Left ventricle myocardium superior (tissue), 1 donor: ENCODE data around the gene RFX3. TPM values are rescaled to one million over a fixed set of nuclear protein-coding genes. Genes with fewer than 3 reads are reported as not detected.
"Not testable (repeated sequence)": the region's sequence is repeated elsewhere in the genome, so short reads cannot be mapped to it uniquely, and the experiment has no call there.

Source experiments
- ATAC-seq: fragments of 200-7000 bp; cut with Tn5 transposase; one replicate; pipeline ENCODE4 v1.9.1; 2020; ENCODE audit warnings: mild to moderate bottlenecking, moderate library complexity
- DNase-seq: peaks from one replicate; pipeline ENCODE4 v3.0.0-alpha.2; 2020
- intact Hi-C: fragments of 100-400 bp; cut with micrococcal nuclease; formaldehyde crosslinking; loops from one replicate; pipeline ENCODE4 v1.11.0; 2022
- total RNA-seq: library from RNA; stranded (reverse); fragmentation: NEBNext Ultra II Directional; extraction: Animal tissue kit (Norgen Biotek cat#: 25700); gene quantifications from one replicate; pipeline ENCODE4 v1.2.1, GENCODE V29; 2021
- donor health status: DM: no; HTN: yes; CAD: no; lungs with severe emphysema.

RFX3 gene
- total RNA-seq, 1 donor from 2014 or later = 3.0 TPM

DNA sequence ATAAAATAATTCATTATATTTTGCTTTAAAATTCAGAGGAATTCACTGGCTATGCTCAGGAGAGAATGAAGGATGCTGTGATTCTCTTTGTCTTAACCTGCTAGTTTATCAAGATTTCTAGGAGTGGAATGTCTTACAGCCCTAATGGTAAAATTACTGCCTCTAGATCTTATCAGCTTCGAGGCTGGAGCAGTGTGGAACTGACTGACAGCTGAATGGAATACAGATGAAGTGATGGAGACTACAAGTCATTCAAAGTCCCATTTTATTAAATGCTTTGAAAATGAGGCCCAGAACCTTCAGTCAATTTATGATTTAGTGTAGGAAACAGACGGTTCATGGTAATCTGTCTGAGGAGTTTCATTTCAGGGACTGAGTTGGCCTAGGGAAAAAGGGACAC, 202.1 kb downstream of the RFX3 start:
- no peak for ATAC-seq
- no peak for DNase-seq
- intact Hi-C loops = no loop called here

DNA sequence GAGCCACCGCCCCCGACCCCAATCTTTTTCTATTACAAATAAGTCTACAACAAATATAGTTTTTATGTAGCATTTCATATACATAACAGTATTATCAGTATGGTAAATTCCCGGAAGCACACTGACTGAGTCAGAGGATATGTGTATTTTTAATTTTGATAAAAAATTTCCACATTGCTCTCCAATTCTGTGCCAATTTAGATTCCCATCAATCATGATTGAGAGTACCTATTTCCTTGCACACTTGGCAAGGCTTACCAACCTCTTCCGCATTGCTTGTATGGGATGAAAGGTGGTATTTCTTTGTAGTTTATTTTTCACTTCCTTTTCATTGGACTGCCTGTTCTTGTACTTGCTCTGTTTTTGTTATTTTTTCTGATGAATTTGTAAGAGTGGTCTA, 204.6 kb downstream of the RFX3 start:
- intact Hi-C loops = no loop called here
- no peak for ATAC-seq
- no peak for DNase-seq

DNA sequence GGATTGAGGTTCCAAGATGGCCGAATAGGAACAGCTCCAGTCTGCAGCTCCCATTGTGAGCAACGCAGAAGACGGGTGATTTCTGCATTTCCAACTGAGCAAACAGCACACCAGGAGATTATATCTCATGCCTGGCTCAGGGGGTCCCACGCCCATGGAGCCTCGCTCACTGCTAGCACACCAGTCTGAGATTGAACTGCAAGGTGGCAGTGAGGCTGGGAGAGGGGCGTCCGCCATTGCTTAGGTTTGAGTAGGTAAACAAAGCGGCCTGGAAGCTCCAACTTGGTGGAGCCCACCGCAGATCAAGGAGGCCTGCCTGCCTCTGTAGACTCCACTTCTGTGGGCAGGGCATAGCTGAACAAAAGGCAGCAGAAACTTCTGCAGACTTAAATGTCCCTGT, 213.2 kb downstream of the RFX3 start:
- DNase-seq, ATAC-seq, intact Hi-C loops: not testable (repeated sequence)

DNA sequence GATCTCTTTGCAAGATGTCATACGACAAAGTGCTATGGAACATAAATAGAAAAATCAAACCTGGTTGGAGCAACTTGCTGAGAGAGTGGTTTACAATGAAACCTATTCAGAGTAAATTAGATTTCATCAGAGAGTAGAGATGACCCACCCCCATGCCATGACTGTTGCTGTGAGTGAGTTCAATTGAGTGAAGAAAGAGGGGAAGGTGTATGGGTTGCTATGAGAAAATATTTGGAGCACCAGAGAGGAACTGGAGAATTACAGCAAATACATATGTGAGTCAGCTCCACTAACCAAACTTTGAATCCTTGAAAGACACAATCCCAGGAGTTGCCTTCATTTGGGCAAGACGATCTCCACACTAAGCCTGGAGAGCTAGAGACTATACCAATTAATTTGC, 217.2 kb downstream of the RFX3 start:
- intact Hi-C loops = no loop called here
- ATAC-seq (no peak), DNase-seq (no peak)

DNA sequence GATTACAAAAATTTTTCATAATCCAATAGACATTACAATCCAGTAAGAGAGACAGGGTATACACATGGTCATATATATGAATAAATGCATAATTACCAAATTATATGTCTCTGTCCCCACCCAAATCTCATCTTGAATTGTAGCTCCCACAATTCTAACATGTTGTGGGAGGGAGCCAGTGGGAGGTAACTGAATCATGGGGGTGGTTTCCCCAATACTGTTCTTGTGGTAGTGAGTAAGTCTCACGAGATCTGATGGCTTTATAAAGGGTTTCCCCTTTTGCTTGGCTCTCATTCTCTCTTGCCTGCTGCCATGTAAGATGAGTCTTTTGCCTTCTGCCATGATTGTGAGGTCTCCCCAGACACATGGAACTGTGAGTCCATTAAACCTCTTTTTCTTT, 221.4 kb downstream of the RFX3 start:
- ATAC-seq, DNase-seq, intact Hi-C loops: not testable (repeated sequence)

DNA sequence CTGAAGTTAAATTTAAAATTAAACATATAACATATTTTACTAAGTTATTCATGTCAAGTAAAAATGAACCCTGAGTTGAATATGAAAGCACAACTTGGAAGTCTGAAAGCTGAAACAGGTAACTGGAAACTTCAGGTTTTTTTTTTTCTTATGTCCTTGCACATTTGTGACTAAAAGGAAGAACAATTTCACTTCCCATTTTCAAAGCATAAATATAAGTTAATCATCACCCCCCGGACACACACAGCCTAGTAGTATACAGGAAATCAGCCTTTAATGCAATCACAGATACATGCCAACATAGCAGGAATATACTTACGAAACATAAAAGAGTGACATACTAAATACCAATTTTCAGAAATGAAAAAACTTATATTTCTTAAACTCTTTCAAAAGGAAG, 225.9 kb downstream of the RFX3 start:
- no peak for DNase-seq
- intact Hi-C loops = no loop called here
- no peak for ATAC-seq

DNA sequence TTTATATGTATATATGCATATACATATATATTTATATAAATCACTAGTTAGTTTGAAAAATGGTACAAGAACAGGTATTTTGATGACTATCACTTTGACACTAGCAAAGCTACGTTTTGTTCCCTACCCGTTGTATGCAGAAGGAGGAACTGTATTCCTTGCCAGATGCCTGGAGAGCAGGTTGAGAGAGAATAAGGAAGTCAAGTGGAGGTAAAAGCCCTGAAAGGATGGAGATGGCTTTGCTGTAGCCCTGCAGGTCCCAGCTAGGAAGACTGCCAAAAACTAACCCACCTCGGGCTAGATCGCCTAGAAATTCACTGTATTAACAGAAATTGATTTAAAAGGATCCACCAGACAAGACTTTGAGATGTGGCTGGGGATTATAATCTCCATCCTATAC, 229.3 kb downstream of the RFX3 start:
- intact Hi-C loops = no loop called here
- ATAC-seq (no peak), DNase-seq (no peak)

DNA sequence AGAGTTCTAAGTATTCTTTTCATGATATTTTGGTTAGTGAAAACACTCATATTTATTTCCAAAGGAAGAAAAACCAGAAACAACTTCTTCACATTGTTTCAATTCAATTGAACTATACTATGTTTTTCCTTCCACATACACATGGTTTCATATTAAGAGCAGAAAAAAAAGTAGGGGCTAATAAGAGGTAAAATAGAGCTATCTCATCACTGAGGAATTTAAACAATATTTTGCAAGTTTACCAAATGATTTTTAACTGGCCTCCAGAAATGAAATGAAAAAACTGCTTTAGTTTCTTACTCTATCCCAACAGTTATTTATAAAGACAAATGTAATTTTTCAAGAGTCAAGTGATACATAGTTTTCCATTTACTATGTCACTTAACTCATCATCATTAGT, 233.5 kb downstream of the RFX3 start:
- no peak for ATAC-seq

DNA sequence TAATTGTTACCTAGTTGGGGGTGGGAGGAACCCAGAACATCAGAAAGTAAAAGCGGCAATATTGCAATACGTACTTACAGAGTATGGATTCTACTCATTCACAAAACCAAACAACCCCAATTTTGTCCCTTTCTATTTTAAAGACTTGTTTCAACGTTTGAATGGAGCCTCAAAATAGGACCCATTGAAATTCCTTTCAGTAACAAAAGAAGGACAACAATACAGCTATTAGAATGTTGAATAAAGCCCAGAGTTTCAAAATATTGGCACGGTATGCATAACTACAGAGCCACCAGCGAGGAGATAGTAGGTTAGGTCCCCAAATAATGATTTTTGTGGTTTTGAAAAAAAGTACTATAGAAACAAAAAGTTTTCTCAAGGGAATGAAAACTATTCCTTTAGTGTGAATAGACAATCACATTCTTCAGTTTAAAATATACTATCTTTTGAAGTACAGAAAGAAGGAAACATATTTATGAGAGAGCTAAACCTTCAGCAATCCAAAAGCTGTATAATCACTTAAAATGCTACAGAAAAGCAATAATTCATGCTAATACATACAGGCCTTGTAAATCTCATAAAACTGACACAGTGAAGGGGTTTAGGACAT, 235.5 kb downstream of the RFX3 start:
- intact Hi-C loops = no loop called here

More for the DNA sequence above, 233.5 kb downstream of the RFX3 start:
- intact Hi-C loops = no loop called here
- no peak for DNase-seq

DNA sequence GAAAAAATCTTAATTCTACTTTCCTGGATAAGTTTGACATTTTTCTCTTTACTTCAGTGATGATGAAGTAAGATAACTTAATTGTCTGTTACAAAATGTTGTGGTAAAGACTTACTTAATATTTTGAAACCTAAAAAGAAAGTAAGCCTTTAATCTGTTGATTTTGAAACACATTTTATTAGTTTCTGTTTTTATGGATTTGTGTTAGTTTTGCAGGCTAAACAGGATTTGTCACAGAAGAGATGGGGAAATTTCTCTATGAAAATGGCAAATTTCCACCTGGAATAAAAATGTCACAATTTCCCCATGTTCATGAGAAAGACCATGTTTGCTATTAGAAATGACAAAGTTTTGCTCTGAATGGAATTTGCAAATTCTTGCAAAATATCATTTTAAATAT, 237.1 kb downstream of the RFX3 start:
- intact Hi-C loops = no loop called here
- DNase-seq (no peak), ATAC-seq (no peak)

More for the DNA sequence above, 235.5 kb downstream of the RFX3 start:
- ATAC-seq (no peak), DNase-seq (no peak)

DNA sequence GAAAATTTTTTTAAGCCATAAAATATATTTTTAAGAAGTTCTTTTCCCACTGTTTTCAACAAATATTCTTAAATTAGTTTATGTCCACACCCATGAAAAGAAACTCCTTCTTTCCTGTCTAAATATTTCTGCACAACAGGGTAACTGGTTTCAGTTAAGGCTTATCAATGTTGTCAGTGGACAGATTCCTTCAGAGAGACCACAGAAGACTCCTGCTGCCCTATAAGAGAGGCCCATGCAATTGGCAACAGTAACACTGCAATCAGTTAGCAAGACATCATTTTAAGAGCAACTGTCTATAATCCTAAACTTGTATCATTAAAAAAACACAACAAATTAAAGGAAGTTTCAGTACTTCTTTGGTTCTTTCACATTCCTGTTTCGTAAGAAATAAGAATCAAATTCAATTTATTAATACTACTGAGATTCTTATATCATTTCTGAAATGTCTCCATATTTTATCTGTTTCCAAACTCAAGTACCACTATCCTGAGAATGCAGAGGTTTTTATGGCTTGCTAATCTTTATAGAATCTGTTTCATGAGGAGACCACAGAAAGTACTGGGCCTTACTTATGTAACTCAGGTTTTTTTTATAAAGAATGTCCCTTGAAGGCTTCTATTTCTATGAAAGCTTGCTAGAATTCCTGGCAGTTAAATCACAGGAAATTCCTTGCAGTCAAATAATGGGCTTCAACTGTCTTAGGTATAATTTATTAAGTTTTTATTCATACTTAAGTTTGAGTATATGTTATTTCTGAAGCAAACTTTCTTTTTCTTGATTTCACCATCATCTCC, 240.2 kb downstream of the RFX3 start:
- intact Hi-C loops = no loop called here
- DNase-seq (no peak), ATAC-seq (no peak)

DNA sequence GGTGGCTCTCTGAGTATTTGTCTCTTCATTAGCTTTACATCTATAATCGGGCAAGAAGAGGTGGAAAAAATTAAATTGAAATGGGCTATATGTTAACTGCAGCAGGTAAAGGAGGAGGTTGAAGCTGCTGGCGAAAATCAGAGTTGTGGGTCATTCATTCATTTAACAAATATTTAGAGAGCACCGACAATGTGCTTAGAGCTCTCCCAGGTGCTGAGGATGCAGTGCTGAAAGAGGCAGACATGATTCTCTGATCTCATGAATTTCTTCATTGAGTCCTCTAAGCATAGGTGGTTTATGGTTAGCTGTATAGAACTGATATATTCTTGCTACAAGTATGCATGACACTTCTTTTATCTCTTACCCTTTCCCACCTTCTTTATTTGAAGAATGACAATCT, 243.4 kb downstream of the RFX3 start:
- intact Hi-C loops = no loop called here
- no peak for DNase-seq

DNA sequence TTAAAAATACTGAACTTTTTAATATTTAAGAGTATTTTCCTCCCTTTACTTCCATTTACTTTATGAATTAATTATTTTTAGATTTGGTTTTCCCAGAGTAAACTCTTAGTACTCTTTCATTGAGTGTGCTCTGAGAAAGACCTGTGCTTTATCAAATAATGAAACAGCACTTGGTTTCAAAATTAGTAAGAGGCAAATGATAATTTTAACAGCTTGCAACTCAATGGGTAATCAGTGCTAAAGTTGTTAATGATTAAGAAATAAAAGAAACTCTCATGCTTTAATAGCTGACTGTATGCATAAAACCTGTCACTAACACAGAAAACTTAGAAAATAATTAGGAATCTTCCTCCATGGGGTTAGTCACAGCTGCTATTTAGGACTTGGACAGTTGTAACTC, 244.4 kb downstream of the RFX3 start:
- intact Hi-C loops = no loop called here
- ATAC-seq = no peak
- DNase-seq = no peak

More for the DNA sequence above, 243.4 kb downstream of the RFX3 start:
- ATAC-seq = no peak

DNA sequence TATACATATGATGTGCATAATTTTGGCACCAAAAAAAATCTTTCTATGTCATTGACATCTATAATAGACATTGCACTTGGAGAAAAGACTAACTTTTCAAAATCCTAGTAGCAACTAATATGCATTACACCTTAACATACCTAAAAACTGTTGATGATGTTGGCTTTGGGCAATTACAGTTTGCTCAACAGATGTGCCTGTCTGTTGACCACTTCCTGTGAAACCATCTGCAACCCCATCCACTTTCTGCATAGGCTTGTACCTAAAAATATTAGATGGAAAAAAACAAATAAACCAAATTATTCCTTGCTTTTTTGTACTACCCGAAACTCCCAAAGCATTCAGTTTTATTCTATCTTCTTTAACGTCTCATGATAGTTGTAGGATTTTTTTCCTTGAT, 248.6 kb downstream of the RFX3 start:
- ATAC-seq (no peak), DNase-seq (no peak)
- intact Hi-C loops = no loop called here

DNA sequence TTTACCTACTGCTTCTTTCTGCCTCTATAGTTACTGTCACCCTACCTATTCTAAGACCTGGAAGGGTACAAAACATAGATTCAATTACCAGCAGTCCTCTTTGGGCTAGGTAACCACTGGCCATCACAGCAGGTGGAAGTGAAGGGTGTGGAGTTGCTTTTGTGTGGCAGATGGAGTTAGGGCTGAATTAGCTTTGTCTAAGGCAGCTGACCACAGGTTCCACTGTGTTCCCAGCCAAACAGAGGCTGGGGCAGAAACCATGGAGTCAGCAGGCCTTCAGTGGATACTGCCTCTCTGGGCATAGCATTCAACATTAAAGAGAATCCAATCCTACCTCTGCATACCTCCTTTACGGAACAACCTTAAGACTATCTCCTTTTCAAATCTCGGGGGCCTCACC, 254.2 kb downstream of the RFX3 start:
- ATAC-seq = no peak
- intact Hi-C loops = no loop called here
- DNase-seq = no peak

DNA sequence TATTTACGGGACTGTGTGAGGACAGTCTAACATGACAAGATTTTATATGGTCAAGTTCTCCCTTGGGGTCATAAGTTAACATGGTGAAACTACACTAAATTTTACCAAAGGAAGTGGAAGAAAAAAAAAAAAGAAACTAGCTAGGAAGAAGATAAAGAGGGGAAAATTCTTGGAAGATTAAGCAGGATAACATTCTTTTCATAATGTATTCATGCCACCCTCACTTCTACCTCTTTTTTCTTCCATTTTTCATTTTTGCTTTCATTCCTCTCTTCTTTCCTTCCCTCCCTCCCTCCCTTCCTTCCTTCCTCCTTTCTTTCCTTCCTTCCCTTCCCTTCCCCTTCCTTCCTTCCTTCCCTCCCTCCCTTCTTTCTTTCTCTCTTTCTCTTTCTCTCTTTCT, 254.6 kb downstream of the RFX3 start:
- intact Hi-C loops = no loop called here
- no peak for ATAC-seq
- no peak for DNase-seq

DNA sequence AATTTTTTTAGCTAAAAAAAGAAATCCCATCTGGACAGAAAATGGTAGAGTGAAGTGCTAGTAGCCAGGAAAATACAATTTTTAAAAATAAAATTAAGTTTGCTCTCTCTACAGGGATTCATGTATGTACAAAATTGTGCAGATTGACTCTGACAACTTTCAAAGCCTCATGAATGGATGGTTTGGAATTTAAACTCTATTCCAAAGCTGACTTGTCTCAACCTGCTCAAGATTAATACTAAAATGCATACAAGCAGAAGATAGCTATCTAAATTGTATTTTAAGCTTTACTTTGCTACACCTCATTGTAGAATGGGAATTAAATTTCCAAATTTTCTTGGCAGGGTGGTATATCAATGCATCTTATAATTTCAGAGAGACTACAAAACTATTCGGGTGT, 257.6 kb downstream of the RFX3 start:
- ATAC-seq = no peak

DNA sequence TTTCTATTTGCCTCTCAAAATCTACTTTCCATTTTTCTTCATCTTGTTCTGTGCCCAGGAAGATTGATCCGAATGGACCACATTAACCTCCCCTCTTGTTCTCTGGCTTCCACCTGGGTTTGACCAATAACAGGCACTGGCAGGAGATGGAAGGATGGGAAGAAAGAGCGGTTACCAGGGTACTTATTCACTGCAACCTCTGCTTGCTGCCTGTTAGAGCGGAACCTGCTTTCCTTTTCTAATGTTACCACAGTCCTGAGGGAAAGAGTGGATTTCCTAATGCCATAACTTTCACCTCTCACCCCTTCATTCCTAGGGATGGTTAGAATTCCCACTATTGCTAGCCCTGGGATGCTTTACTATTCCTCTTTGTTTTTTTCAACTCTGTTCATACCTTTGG, 262.1 kb downstream of the RFX3 start:
- DNase-seq (no peak), ATAC-seq (no peak)
- intact Hi-C loops = no loop called here

More for the DNA sequence above, 257.6 kb downstream of the RFX3 start:
- intact Hi-C loops = no loop called here
- no peak for DNase-seq

DNA sequence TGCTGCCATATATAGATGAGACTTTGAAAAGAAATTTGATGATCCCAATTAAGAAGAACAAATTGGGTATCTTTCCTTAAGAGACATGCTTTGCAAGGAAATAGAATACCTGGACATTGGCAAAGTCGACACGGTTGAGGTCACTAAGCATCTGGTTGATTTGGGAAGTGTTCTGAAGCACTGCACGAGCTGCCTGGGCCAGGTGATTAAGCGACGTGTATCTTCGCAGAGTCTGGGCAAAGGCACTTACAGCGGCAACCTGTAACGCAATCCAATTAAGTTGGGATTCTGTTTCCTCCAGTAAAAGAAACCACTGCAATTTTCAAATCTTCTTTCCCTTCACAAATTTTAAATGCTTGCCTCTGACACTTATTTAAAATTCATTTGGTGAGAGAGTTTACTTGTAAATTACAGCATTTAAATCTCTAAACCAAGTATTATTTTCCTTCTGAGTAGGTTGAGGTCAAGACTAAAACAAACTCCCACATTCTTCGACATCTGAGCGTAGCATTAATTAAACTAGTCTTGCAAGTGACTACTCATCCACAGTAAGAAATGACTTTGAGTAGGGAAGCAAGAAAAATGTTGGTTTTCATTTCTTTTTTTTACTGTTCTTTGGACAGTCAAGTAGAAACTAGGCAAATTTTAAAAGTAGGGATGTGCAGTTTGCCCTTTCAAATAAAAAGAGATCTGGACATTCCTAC, 262.8 kb downstream of the RFX3 start:
- no peak for DNase-seq
- ATAC-seq = no peak
- intact Hi-C loops = no loop called here

DNA sequence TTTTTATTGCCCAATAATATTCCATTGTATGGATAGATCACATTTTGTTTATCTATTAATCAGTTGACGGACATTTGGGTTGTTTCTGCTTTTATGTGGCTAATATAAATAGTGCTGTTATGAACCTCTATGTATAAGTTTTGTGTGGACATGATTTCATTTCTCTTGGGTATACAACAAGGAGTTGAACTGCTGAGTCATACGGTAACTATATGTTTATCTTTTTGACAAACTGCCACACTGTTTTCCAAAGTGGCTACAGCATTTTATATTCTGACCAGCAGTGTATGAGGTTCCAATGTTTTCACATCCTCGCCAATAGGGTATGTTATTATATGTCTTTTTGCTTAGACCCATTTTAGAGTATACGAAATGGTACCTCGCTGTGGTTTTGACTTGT, 264.3 kb downstream of the RFX3 start:
- DNase-seq (no peak), ATAC-seq (no peak)
- intact Hi-C loops = no loop called here
